ENCODE data around the gene TMEM212. TPM values are rescaled to one million over a fixed set of nuclear protein-coding genes. Genes with fewer than 3 reads are reported as not detected.

TMEM212 gene
- total and polyA plus RNA-seq, 2 of the 13 experiments (the other 11 are each of a cell fraction or from before 2014, with no cell fraction given) = not detected

DNA sequence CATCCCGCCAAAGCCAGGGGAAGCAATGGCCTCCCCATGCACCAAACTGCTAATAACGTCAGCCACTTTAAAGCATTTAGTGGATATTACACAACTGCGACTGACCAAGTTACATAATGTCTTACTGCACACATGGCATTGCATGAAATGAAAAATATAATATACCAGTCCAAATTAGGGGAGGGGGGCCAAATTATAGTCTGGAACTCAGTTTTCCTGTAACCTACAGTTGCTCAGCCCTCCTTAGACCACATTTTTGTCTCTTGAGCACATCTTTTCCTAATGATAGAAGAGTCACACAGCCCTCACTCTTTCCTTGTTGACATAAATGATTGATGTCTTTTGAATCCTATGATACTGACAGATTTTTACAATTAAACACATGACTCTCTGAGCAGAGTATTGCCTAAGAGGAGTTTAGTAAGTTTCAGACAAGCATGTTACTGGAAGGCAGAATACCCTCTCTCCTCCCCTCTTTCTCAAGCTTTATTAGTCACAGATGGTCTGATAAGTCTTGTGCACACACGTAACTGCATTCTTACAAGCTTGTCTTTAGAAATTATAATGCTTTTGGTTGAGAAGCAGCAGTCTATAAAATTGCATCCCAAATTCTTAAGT, 31.7 kb upstream of the TMEM212 start (continued):
- TF ChIP-seq, protein P1, sequence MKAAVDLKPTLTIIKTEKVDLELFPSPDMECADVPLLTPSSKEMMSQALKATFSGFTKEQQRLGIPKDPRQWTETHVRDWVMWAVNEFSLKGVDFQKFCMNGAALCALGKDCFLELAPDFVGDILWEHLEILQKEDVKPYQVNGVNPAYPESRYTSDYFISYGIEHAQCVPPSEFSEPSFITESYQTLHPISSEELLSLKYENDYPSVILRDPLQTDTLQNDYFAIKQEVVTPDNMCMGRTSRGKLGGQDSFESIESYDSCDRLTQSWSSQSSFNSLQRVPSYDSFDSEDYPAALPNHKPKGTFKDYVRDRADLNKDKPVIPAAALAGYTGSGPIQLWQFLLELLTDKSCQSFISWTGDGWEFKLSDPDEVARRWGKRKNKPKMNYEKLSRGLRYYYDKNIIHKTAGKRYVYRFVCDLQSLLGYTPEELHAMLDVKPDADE (CRISPR knock-in tag; IDR thresholded peaks at IDR 0.05) = no peak
- TF ChIP-seq, protein P2, sequence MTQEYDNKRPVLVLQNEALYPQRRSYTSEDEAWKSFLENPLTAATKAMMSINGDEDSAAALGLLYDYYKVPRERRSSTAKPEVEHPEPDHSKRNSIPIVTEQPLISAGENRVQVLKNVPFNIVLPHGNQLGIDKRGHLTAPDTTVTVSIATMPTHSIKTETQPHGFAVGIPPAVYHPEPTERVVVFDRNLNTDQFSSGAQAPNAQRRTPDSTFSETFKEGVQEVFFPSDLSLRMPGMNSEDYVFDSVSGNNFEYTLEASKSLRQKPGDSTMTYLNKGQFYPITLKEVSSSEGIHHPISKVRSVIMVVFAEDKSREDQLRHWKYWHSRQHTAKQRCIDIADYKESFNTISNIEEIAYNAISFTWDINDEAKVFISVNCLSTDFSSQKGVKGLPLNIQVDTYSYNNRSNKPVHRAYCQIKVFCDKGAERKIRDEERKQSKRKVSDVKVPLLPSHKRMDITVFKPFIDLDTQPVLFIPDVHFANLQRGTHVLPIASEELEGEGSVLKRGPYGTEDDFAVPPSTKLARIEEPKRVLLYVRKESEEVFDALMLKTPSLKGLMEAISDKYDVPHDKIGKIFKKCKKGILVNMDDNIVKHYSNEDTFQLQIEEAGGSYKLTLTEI (CRISPR knock-in tag; conservative IDR thresholded peaks at IDR 0.05) = no peak
- TF ChIP-seq FOXA1 (IDR thresholded peaks at IDR 0.05) (no peak), FOXA1 (CRISPR knock-in tag; IDR thresholded peaks at IDR 0.05) (peak; percentile 48), MYNN (CRISPR knock-in tag; IDR thresholded peaks at IDR 0.05; ENCODE audit: low read depth) (no peak), RBM22 (optimal IDR thresholded peaks at IDR 0.05; ENCODE audit: low read length) (no peak), GATAD2A (CRISPR knock-in tag; IDR thresholded peaks at IDR 0.05) (peak; percentile 33), POLR2AphosphoS5 (IDR thresholded peaks at IDR 0.05; ENCODE audit: low read depth, low read length) (no peak), PHF20 (CRISPR knock-in tag; IDR thresholded peaks at IDR 0.05) (no peak), HCFC1 (IDR thresholded peaks at IDR 0.05; ENCODE audit: low read depth, low read length) (no peak), ZNF44 (CRISPR knock-in tag; IDR thresholded peaks at IDR 0.05) (no peak), TGIF2 (CRISPR knock-in tag; IDR thresholded peaks at IDR 0.05) (no peak; the same call in 1 of the 2 replicates), ZNF614 (CRISPR knock-in tag; IDR thresholded peaks at IDR 0.05; ENCODE audit: borderline replicate concordance) (no peak), ZNF670 (CRISPR knock-in tag; IDR thresholded peaks at IDR 0.05; ENCODE audit: borderline replicate concordance) (no peak), YEATS4 (CRISPR knock-in tag; IDR thresholded peaks at IDR 0.05; ENCODE audit: borderline replicate concordance) (0 out of 2 replicates have a peak, but pooled peaks have one; percentile 16), SP4 (CRISPR knock-in tag; IDR thresholded peaks at IDR 0.05) (no peak), CBX5 (CRISPR knock-in tag; IDR thresholded peaks at IDR 0.05; ENCODE audit: borderline replicate concordance) (no peak), IRX3 (CRISPR knock-in tag; IDR thresholded peaks at IDR 0.05; ENCODE audit: borderline replicate concordance, low read depth) (no peak), SALL1 (CRISPR knock-in tag; IDR thresholded peaks at IDR 0.05) (peak; percentile 22; the same call in 1 of the 2 replicates)
- TF ChIP-seq, protein P3, sequence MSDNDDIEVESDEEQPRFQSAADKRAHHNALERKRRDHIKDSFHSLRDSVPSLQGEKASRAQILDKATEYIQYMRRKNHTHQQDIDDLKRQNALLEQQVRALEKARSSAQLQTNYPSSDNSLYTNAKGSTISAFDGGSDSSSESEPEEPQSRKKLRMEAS (IDR thresholded peaks at IDR 0.05) = no peak; the same call in 1 of the 2 replicates
- TF ChIP-seq, protein P4, sequence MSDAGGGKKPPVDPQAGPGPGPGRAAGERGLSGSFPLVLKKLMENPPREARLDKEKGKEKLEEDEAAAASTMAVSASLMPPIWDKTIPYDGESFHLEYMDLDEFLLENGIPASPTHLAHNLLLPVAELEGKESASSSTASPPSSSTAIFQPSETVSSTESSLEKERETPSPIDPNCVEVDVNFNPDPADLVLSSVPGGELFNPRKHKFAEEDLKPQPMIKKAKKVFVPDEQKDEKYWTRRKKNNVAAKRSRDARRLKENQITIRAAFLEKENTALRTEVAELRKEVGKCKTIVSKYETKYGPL (CRISPR knock-in tag; IDR thresholded peaks at IDR 0.05) = peak; percentile 84
- TF ChIP-seq, protein P5, sequence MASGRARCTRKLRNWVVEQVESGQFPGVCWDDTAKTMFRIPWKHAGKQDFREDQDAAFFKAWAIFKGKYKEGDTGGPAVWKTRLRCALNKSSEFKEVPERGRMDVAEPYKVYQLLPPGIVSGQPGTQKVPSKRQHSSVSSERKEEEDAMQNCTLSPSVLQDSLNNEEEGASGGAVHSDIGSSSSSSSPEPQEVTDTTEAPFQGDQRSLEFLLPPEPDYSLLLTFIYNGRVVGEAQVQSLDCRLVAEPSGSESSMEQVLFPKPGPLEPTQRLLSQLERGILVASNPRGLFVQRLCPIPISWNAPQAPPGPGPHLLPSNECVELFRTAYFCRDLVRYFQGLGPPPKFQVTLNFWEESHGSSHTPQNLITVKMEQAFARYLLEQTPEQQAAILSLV (CRISPR knock-in tag; IDR thresholded peaks at IDR 0.05; ENCODE audit: borderline replicate concordance) = no peak
- TF ChIP-seq, protein P6, sequence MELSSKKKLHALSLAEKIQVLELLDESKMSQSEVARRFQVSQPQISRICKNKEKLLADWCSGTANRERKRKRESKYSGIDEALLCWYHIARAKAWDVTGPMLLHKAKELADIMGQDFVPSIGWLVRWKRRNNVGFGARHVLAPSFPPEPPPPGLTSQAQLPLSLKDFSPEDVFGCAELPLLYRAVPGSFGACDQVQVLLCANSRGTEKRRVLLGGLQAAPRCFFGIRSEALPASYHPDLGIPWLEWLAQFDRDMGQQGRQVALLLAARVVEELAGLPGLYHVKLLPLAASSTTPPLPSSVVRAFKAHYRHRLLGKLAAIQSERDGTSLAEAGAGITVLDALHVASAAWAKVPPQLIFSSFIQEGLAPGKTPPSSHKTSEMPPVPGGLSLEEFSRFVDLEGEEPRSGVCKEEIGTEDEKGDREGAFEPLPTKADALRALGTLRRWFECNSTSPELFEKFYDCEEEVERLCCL (CRISPR knock-in tag; IDR thresholded peaks at IDR 0.05; ENCODE audit: borderline replicate concordance) = no peak
- TF ChIP-seq, protein P7, sequence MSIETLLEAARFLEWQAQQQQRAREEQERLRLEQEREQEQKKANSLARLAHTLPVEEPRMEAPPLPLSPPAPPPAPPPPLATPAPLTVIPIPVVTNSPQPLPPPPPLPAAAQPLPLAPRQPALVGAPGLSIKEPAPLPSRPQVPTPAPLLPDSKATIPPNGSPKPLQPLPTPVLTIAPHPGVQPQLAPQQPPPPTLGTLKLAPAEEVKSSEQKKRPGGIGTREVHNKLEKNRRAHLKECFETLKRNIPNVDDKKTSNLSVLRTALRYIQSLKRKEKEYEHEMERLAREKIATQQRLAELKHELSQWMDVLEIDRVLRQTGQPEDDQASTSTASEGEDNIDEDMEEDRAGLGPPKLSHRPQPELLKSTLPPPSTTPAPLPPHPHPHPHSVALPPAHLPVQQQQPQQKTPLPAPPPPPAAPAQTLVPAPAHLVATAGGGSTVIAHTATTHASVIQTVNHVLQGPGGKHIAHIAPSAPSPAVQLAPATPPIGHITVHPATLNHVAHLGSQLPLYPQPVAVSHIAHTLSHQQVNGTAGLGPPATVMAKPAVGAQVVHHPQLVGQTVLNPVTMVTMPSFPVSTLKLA (IDR thresholded peaks at IDR 0.05) = no peak

Measured in HepG2 (cell line).